Stimulated activated CD4-positive, alpha-beta T cell treated with anti-CD3 and anti-CD28 coated beads, Interleukin-2, amount 100 ng/mL, for 24 hours (primary cell): ENCODE measurements around the gene UBL7.
"Not testable (repeated sequence)": the region's sequence is repeated elsewhere in the genome, so short reads cannot be mapped to it uniquely, and the experiment has no call there.

Experiments
- DNase-seq, 2 donors: peaks; one replicate each; pipeline ENCODE4 v3.0.0-alpha.2; 2020

UBL7 gene

GRCh38 chr15:74461847-74462511 is 1.0 kb upstream of the UBL7 start:
- DNase-seq: no peak

- no peak for DNase-seq
These were observed 662 bp downstream of the UBL7 start for GRCh38 chr15:74460298-74460697.

GRCh38 chr15:74459798-74460197 is 1.2 kb downstream of the UBL7 start:
- DNase-seq: not testable (repeated sequence)

- DNase-seq: no peak
These were observed 2.5 kb downstream of the UBL7 start for GRCh38 chr15:74458473-74458872.

GRCh38 chr15:74457036-74457435 is 3.9 kb downstream of the UBL7 start:
- not testable (repeated sequence) for DNase-seq

DNA sequence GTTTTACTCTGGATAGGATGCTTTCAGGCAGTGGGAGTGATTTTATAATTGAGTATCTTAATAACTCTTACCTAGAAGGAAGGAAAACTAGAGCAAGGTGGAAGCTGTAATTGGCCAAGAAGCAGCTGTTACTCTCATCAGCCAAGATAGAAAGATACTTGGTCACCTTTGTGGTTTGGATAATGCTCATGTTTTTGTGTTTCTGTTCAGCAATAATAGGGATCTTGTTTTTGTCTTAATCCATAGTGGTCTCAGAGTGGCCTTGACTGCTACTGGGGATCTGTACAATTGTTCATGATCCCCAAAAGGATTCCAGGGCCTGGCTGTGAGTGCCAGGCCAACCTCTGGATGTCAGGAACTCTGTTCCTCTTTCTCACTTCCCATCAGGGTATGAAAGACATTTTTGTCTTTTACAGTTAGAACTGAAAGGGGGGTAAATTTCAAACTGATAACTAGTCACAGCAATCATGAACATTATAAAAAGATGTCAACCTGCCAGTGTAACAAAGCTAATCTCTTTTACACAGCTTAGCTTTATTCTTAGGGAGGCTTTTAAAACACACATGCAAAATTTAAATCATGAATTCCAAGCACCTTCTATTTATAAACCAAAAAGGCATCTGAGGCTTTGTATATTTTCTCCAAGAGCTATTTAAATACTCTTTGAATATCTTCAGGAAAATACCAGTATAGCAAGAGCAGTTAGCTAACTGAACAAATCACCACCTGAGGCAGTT is 6.0 kb downstream of the UBL7 start:
- DNase-seq: no peak

GRCh38 chr15:74453925-74454763 is 6.8 kb downstream of the UBL7 start:
- DNase-seq: no peak

DNA sequence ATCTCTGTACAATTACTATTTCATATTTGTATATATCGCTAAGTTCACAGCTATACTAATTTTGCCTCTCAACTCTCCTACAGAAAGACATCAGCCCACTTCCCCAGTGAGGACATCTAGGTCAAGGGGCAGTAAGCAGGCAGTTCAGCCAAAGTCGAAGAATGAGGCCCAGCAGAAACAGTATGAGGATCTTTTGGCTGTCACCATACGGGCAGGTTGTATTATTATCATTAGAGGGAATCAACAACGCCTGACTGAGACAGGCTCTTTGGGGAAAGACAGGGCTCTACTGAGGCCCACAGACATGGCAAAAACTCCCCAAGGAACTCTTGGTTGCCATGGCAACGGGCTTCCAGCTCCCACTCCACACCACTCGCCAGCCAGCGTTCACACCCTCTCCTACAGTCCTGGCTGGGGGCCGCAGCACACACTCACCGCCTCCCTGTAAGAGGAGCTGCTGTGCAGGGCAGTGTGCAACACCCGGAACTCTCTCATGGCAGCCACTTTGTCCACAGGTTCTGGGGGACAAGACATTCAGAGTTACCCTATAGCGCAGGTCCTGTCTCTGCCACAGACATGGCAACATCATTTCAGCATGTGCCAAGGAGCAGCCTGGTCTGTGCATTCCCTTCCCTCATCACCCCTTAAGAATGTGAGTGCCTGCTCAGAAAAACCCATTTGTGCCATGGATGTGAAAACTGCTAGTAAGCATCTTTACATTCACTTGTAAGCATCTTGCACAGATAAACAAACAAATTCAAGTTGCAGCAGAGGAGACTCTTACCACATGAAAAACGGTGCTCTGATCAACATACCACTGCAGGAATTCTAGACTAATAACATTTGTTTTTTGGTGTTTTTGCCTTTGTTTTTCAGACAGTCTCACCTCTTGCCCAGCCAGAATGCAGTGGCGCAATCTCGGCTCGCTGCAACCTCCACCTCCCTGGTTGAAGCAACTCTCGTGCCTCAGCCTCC is 8.8 kb downstream of the UBL7 start:
- no peak for DNase-seq

- DNase-seq: no peak
These were observed 9.6 kb downstream of the UBL7 start for GRCh38 chr15:74451322-74451721.

DNA sequence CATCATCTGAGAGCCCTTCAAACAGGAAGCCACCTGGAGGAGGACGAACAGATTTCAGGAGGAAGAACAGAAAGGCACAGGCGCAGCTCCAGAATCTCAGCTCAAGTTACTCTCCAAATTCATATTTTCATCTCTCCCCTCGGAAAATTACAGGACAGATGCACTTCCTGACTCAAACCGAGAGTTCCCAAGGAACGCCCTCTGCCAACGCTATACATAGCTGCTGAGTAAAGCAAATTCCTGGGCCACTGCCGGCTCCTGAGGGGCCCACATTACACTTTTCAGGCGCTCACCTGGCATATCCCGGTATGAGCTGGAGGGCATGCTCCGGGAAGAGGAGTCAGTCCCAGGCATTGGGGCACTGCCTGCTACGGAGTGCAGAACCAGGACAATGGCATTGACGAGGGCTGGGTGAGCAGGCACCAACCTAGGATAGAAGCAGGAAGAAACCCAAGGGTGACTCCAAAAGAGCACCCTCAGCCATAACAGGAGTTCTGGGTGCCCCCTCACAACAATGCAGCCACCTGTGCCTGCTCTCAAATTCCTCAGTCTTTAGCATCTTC is 11.2 kb downstream of the UBL7 start:
- DNase-seq: no peak

- DNase-seq: no peak
These were observed 11.9 kb downstream of the UBL7 start for GRCh38 chr15:74449095-74449494.

DNA sequence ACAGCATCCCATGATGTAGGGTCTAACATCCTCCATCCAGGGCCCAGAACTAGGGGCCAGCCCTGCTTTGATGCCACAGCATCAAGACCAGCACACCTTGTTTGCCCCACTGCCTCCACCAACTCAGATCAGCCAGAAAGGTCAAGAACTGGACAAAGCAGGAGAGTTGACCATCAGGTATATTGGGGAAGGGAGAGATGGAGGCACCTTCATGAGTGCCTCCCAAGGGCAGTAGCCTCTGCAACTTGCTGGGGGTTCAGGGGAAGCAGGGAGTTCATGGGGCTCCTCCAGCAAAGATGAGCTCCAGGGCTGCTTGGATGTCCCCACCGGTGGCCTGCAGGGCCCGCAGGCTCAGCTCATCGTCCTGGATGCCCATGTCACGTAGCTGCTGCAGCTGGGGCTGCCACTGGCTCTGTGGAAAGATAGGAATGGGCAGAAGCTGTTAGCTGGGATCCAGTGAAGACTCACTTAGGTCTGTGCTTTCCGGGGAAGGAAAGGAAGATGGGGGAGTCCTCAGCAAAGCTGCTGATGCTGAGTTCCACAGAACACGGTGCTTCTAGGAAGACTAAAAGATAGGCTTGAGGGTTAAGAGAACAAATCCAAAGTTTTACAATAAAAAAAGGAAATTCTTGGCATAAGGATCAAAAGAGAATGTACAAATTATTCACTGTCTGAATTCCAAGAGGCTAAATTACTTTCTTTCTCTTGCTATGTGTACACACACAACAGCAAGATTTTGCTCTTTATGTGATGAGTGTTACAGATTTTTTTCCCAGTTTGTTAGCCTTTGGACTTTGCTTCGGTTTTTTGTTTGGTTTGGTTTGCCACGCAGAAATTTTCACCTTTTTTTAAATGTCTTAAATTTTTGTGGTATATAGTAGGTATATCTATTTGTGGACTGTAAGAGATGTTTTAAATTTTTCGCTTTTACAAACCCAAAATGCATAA is 14.9 kb downstream of the UBL7 start:
- DNase-seq: no peak

DNA sequence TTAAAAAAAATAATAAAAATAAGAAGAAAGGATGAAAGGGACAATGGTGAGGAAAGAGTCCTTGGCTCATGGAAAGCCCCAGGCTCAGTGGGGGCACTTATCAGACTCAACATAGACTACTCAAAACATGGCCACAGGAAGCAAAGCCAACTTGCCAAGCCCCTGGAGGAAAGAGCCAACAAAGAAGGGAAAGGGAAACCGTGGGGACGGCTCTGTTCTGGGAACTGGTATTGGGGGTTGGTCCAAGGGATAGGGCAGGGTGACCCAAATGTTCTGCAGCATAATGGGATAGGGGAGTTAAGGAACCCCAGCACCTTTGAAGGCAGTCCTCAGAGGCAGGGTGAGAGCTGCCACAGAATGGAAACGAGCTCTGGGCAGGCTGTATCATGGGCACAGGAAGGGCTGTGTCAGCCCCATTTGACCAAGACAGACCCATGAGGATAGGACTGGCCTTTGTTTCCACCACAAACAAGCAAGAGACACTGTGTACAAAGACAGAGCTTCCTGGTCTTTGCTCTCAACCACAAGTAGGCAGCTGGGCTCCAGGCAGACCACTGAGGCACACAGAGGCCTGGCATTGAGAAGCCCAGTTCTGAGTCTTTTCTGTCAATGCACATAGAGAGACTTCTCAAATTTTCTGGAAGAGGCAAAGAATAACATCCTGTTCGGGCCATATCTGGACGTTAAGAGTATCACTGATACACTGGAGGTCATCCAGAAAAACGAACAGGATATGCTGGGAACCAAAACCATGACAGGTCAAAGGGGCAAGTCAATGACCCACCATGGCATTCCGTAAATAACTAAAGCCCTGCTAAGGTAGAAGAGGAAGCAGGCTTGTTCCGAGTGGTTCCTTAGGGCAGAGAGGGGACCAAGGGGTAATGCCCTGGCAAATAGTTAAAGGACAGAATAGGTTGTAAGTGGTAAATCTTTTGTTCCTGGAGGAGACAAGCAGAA is 16.6 kb downstream of the UBL7 start:
- no peak for DNase-seq

GRCh38 chr15:74443100-74443909 is 17.7 kb downstream of the UBL7 start:
- DNase-seq: no peak

- DNase-seq: no peak
These were observed 18.4 kb downstream of the UBL7 start for GRCh38 chr15:74442604-74443003.

DNA sequence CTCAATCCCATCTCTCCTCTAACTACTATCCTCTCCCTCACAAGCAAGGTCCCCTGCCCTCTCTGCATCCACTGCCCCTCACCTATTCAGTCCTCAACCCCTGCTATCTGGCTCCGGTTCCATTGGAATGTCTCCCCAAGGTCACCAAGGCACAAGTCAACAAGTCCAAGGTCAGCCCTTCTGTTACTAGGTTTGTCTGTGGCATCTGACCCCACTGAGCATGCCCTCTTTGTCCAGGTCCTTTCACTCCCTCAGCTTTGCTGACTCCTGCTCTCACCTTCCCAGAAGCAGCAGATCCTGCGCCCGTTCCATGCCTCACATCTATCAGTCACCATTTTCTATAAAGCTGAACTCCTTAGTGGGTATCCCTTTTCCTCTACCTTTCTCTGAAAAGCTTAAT is 18.9 kb downstream of the UBL7 start:
- no peak for DNase-seq

- no peak for DNase-seq
These were observed 19.6 kb downstream of the UBL7 start for GRCh38 chr15:74441248-74441941.

GRCh38 chr15:74438721-74439316 is 22.1 kb downstream of the UBL7 start:
- peak; percentile 79 to 83 for DNase-seq
